Psoas muscle (tissue), 8 donors: ENCODE results near the gene LNX1. TPM values are rescaled to one million over a fixed set of nuclear protein-coding genes. Genes with fewer than 3 reads are reported as not detected.

Experiments used
- ATAC-seq, 4 donors: fragments of 200-7000 bp; cut with Tn5 transposase; one replicate each; pipeline ENCODE4 v1.9.1; 2020; ENCODE audit warnings: moderate library complexity in 3 of 4, mild to moderate bottlenecking in 2 of 4
- DNase-seq, 2 donors: peaks; one replicate each; pipeline ENCODE4 v3.0.0-alpha.2; 2020
- H3K27ac ChIP-seq: fragments of 200-600 bp; one replicate; pipeline ENCODE4 v1.8.0; 2022
- H3K27me3 ChIP-seq, 3 donors: fragments of 200-600 bp in 1 of 3; one replicate each; pipeline versions ENCODE4 v1.6.1 to v1.8.0; 2013 to 2022; ENCODE audit warnings: low read length in 2 of 3, mild to moderate bottlenecking in 2 of 3, moderate library complexity in 1 of 3; ENCODE audit not compliant: insufficient read depth in 3 of 3
- H3K36me3 ChIP-seq, 2 donors: fragments of 200-600 bp in 1 of 2; one replicate each; pipeline versions ENCODE4 v1.6.1 to v1.8.0; 2013 to 2022; ENCODE audit warnings: low read depth in 1 of 2, mild to moderate bottlenecking in 1 of 2, moderate library complexity in 1 of 2; ENCODE audit not compliant: insufficient read depth in 1 of 2
- H3K4me1 ChIP-seq: fragments of 200-600 bp; one replicate; pipeline ENCODE4 v1.8.0; 2022
- H3K4me3 ChIP-seq: fragments of 200-600 bp; one replicate; pipeline ENCODE4 v1.8.0; 2022; ENCODE audit warnings: mild to moderate bottlenecking
- H3K9me3 ChIP-seq: fragments of 200-600 bp; one replicate; pipeline ENCODE4 v1.8.0; 2022
- WGBS, 3 donors: extraction: QIAGEN DNeasy Blood & Tissue Kit; methylation state at CpG; one replicate each; pipeline versions ENCODE4 v1.1.6 to v1.1.7; 2013; 5-methylcytosine and 5-hydroxymethylcytosine counted together
- intact Hi-C, 2 donors: fragments of 100-400 bp; cut with DNase I; formaldehyde crosslinking; loops; one replicate each; pipeline versions ENCODE4 v1.11.0 to v1.14.2; 2022
- polyA plus RNA-seq, 3 donors: library from polyadenylated mRNA; stranded (reverse); fragments of 200-250 nt; gene quantifications; one replicate each; pipeline ENCODE4 v1.2.3, GENCODE V29; 2013
- total RNA-seq, 4 donors: library from RNA; stranded (reverse); fragmentation: NEBNext Ultra II Directional in 2 of 4; extraction: Animal tissue kit (Norgen Biotek cat#: 25700) in 2 of 4; gene quantifications; one replicate each; pipeline versions ENCODE4 v1.2.1 to v1.2.4, GENCODE V29; 2021 to 2023
- TF ChIP-seq, protein P1 (sequence below): fragments of 200-600 bp; IDR thresholded peaks from one replicate; pipeline ENCODE4 v1.8.0; 2022; ENCODE audit warnings: antibody characterized with exemption
- donor health status: healthy with polysubstance abuse.
- donor health status: DM: no; HTN: no; CAD: no; lungs with moderate emphysema.
- donor health status: Bipolar disorder and iron deficiency.
- donor health status: healthy.
- donor health status: DM: yes; HTN: yes; CAD: no.
- donor health status: DM: no; HTN: no; CAD: no.
- donor health status: DM: no; HTN: no; CAD: no.
- donor health status: DM: yes; HTN: yes; CAD: no.

The LNX1 gene
- total and polyA plus RNA-seq, 7 donors, result 2.1 to 13.9 (median 4.3) TPM

DNA sequence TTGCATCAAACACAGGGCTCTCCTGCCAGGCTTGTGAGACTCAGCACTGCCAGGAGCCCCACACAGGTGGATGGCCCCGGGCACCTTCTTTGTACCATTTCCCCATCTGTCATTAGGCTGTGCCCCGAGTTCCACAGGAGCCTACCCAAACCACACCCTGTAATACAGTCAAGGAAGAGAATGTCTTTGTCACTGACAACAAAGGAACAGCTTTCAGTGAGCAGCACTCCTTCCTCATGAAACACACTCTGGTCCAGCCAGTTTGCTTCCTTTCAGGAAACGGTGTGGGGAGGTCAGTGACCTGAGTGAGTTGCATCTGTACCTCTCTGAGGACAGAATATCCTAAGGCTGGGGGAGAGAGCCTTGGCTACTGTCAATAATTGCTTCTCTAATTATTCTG lies 53.7 kb downstream of the LNX1 start:
- Histone ChIP-seq H3K27ac (no peak overlapping the region), H3K9me3 (no peaks in the 10 kb centered on the region), H3K27me3 (no peaks in the 10 kb centered on the region), H3K4me1 (no peaks in the 10 kb centered on the region), H3K4me3 (no peak overlapping the region), H3K36me3 (no peaks in the 10 kb centered on the region)
- DNase-seq, result no peak
- TF ChIP-seq, protein P1, sequence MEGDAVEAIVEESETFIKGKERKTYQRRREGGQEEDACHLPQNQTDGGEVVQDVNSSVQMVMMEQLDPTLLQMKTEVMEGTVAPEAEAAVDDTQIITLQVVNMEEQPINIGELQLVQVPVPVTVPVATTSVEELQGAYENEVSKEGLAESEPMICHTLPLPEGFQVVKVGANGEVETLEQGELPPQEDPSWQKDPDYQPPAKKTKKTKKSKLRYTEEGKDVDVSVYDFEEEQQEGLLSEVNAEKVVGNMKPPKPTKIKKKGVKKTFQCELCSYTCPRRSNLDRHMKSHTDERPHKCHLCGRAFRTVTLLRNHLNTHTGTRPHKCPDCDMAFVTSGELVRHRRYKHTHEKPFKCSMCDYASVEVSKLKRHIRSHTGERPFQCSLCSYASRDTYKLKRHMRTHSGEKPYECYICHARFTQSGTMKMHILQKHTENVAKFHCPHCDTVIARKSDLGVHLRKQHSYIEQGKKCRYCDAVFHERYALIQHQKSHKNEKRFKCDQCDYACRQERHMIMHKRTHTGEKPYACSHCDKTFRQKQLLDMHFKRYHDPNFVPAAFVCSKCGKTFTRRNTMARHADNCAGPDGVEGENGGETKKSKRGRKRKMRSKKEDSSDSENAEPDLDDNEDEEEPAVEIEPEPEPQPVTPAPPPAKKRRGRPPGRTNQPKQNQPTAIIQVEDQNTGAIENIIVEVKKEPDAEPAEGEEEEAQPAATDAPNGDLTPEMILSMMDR, result no peak
- 54 to 60% (median 56%) methylated on average over 3 of the region's 3 CpGs for WGBS, 3 donors
- intact Hi-C loops, result no loop called here
- ATAC-seq, result peak in 1 of 4 donors; percentile 15

DNA sequence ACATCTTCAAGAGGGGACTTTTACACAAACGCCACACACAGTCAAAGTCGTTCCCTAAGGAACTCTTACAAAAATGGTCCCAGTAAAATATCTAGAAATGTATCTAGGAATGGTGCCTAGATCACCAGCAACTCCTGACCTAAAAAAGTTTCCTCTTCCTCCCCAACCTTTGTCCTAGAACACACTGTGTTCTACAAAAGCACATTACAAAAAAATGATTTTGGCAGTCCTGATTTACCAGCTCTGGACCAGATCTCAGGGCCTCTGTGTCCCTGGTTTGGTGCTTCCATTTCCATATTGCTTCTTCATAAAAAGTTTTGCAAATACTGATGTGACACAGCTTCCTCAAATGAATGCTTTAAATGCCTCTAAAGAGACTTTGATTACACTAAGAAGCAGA lies 55.0 kb downstream of the LNX1 start:
- DNase-seq (no peak), ATAC-seq (no peak)
- H3K27ac ChIP-seq, result no peak overlapping the region
- no peaks in the 10 kb centered on the region for H3K9me3 ChIP-seq
- H3K4me3 ChIP-seq, result no peak overlapping the region
- 77 to 83% (median 79%) methylated on average over 2 of the region's 2 CpGs for WGBS, 3 donors
- intact Hi-C loops, result no loop called here
- H3K4me1 ChIP-seq, result no peaks in the 10 kb centered on the region
- no peaks in the 10 kb centered on the region for H3K27me3 ChIP-seq
- TF ChIP-seq, protein P1, result no peak
- no peaks in the 10 kb centered on the region for H3K36me3 ChIP-seq

DNA sequence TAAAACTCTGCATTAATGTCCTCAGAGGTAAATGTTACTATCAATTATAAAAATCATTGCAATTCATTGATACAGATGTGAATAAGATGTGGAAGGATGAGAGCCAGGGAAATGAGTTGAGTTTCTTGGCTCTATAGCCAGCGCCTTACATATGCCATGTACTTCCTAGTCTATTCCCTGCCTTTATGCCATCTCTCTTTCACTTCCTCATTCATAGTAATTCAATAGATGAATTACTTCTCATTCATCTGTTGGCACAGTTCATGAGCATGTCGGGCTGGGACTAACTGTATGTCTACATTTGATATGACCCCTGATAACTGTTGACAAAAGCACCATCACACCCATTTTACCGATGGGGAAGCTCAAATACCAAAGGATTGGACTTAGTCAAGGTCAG lies 55.7 kb downstream of the LNX1 start:
- WGBS, 3 donors, result 77 to 83% (median 78%) methylated on average over 3 of the region's 3 CpGs
- TF ChIP-seq, protein P1, result no peak
- no peaks in the 10 kb centered on the region for H3K27me3 ChIP-seq
- no peak overlapping the region for H3K4me3 ChIP-seq
- DNase-seq (no peak), ATAC-seq (no peak)
- no peaks in the 10 kb centered on the region for H3K36me3 ChIP-seq
- H3K4me1 ChIP-seq, result no peaks in the 10 kb centered on the region
- no peak overlapping the region for H3K27ac ChIP-seq
- intact Hi-C loops, result no loop called here
- H3K9me3 ChIP-seq, result no peaks in the 10 kb centered on the region

DNA sequence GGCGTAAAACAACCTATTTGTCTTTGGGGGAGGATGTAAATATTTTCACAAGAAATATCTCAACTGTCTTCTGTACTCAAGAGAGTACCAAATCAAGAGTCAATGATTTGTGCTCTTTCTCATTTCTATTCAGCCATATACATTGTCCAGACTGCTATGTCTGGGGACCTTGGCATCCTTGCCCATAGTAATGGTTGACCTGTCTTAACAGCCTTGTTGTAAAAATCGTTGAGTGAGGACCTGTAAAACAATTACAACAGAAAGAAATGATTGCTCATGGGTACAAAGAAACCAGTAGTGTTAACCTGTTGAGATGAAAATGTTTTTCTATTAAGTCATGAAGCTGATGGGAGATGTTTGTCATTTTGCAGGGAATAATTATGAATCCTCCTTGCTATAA lies 56.6 kb downstream of the LNX1 start:
- H3K4me3 ChIP-seq, result no peak overlapping the region
- no peaks in the 10 kb centered on the region for H3K27me3 ChIP-seq
- H3K36me3 ChIP-seq, result no peaks in the 10 kb centered on the region
- H3K9me3 ChIP-seq, result no peaks in the 10 kb centered on the region
- intact Hi-C loops, result no loop called here
- no peak overlapping the region for H3K27ac ChIP-seq
- ATAC-seq (no peak), DNase-seq (no peak)
- H3K4me1 ChIP-seq, result no peaks in the 10 kb centered on the region
- 76 to 85% (median 79%) methylated on average over 2 of the region's 2 CpGs for WGBS, 3 donors
- TF ChIP-seq, protein P1, result no peak

DNA sequence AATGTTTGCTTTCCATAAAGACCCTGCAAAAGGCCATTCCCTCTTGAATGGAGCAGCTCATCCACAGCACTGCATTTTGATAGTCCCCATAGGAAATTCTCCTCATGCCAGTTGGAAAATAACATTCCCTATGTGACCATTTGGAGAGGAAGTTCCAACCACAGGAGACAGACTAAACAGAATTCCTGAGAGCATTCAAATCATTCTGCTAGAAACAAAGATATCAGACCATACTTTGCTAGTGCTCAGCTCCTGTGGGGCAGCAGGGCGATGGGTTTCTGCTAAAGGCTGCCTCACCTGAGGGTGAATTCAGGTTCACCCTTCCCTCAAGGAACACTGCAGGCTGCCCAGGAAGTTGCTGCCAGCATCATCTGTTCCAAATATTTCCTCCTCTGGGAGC lies 58.8 kb downstream of the LNX1 start:
- intact Hi-C loops, result no loop called here
- Histone ChIP-seq H3K9me3 (no peaks in the 10 kb centered on the region), H3K4me1 (no peaks in the 10 kb centered on the region), H3K36me3 (no peaks in the 10 kb centered on the region), H3K4me3 (no peak overlapping the region), H3K27ac (no peak overlapping the region), H3K27me3 (no peaks in the 10 kb centered on the region)
- TF ChIP-seq, protein P1, result no peak
- DNase-seq (no peak), ATAC-seq (no peak)
- 83 to 100% (median 85%) methylated on average over 1 of the region's 1 CpG for WGBS, 3 donors
